Measurements from ENCODE around the gene PDE10A. TPM values are rescaled to one million over a fixed set of nuclear protein-coding genes. Genes with fewer than 3 reads are reported as not detected.

Gene PDE10A
- total and polyA plus RNA-seq, 9 of the 15 experiments (the other 6 are each of a cell fraction or from before 2014, with no cell fraction given) = 0.04 TPM; not detected in 8

GRCh38 chr6:165611294-165611693 is 51.7 kb downstream of the PDE10A start:
- ChIA-PET POLR2A (no interaction called here), CTCF (ENCODE audit: low intra/inter-chr PET ratio) (no interaction called here)
- H3K27me3 ChIP-seq (ENCODE audit: control insufficient read depth in 2 of 2, insufficient read depth in 2 of 2, low read length in 2 of 2) = no peaks in the 10 kb centered on the region
- no peaks in the 10 kb centered on the region for H3K9me1 ChIP-seq (ENCODE audit: control insufficient read depth, insufficient read depth, low read length)
- H2AFZ ChIP-seq (ENCODE audit: low read depth, low read length) = no peak overlapping the region
- no peaks in the 10 kb centered on the region for H3K4me1 ChIP-seq (replicated peaks in 1 of 2; ENCODE audit: control insufficient read depth in 2 of 2, insufficient read depth in 2 of 2, low read length in 2 of 2)
- WGBS (ENCODE audit: insufficient coverage, low coverage, missing lambda C conversion rate) = 0% methylated on average over 3 of the region's 3 CpGs
- no peak overlapping the region for H3K27ac ChIP-seq (ENCODE audit: extremely low read depth, low read depth, low read length)
- no peak for FAIRE-seq
- H3K9me3 ChIP-seq (replicated peaks; ENCODE audit: control insufficient read depth, insufficient read depth, low read depth, low read length) = no peaks in the 10 kb centered on the region
- H3K4me2 ChIP-seq (ENCODE audit: insufficient read depth, low read length) = no peak overlapping the region
- H3K9ac ChIP-seq (ENCODE audit: insufficient read depth in 1 of 2, low read depth in 2 of 2, low read length in 2 of 2) = no peak overlapping the region
- H4K20me1 ChIP-seq (replicated peaks; ENCODE audit: control insufficient read depth, insufficient read depth, low read length) = no peaks in the 10 kb centered on the region
- BruUV-seq (replicated peaks) = no TSS peak
- H3K4me3 ChIP-seq = no peak overlapping the region
- DNase-seq (ENCODE audit: extremely low read depth in 1 of 4, low spot score in 3 of 4) = no peak
- intact Hi-C loops (cut with micrococcal nuclease) = no loop called here
- H3K79me2 ChIP-seq (ENCODE audit: control insufficient read depth, insufficient read depth, low read length) = no peaks in the 10 kb centered on the region
- no peaks in the 10 kb centered on the region for H3K36me3 ChIP-seq (ENCODE audit: control insufficient read depth, insufficient read depth, low read length)
- ATAC-seq = no peak
- in situ Hi-C loops (cut with MboI) = no loop called here
- no peak for TF ChIP-seq NR2F6 (CRISPR knock-in tag; IDR thresholded peaks at IDR 0.05)
- TF ChIP-seq MAZ (CRISPR knock-in tag; conservative IDR thresholded peaks at IDR 0.05 in 1 of 2, IDR thresholded peaks at IDR 0.05 in 1 of 2) = no peak
- no peak for TF ChIP-seq ZNF589 (CRISPR knock-in tag; IDR thresholded peaks at IDR 0.05; ENCODE audit: low read depth)
- no peak for TF ChIP-seq SMARCA5 (IDR thresholded peaks at IDR 0.05)
- TF ChIP-seq ZNF518B (CRISPR knock-in tag; IDR thresholded peaks at IDR 0.05) = no peak
- TF ChIP-seq TCF3 (CRISPR knock-in tag; IDR thresholded peaks at IDR 0.05) = no peak
- no peak for TF ChIP-seq COPS2 (conservative IDR thresholded peaks at IDR 0.05)
- TF ChIP-seq JUND (IDR thresholded peaks at IDR 0.05; ENCODE audit: borderline replicate concordance, low read depth, low read length) = no peak
- TF ChIP-seq JUND (tag; IDR thresholded peaks at IDR 0.05; ENCODE audit: borderline replicate concordance, low read depth, low read length) = no peak
- TF ChIP-seq ZNF274 (IDR thresholded peaks at IDR 0.05; ENCODE audit: borderline replicate concordance, low read depth, low read length) = no peak
- no peak for TF ChIP-seq ZNF77 (CRISPR knock-in tag; IDR thresholded peaks at IDR 0.05)
- TF ChIP-seq LEF1 (IDR thresholded peaks at IDR 0.05) = no peak
- no peak for TF ChIP-seq ZBTB9 (CRISPR knock-in tag; IDR thresholded peaks at IDR 0.05)
- TF ChIP-seq CTCF (IDR thresholded peaks at IDR 0.05 in 2 of 3, conservative IDR thresholded peaks at IDR 0.05 in 1 of 3; ENCODE audit: insufficient read depth in 2 of 3, low read depth in 1 of 3, low read length in 3 of 3) = no peak
- no peak for TF ChIP-seq HEY1 (CRISPR knock-in tag; IDR thresholded peaks at IDR 0.05; ENCODE audit: borderline replicate concordance)
- no peak for TF ChIP-seq ELK3 (CRISPR knock-in tag; IDR thresholded peaks at IDR 0.05)
- no peak for TF ChIP-seq ZNF354B (CRISPR knock-in tag; IDR thresholded peaks at IDR 0.05)
